ENCODE measurements around the gene TTC39A.
A peak's percentile ranks its signal among the peaks of the same experiment; 100 is the strongest.

The TTC39A gene

GRCh38 chr1:51247499-51247898, 82.9 kb downstream of the TTC39A start:
- DNase-seq (ENCODE audit: low spot score in 2 of 2) = no peak
- in situ Hi-C loops (cut with MboI; ENCODE audit: low sequenced_read_pairs) = no loop called here
- Histone ChIP-seq H3K27me3 (ENCODE audit: low read depth) (no peaks in the 10 kb centered on the region), H3K36me3 (replicated peaks) (no peaks in the 10 kb centered on the region), H3K9me3 (no peaks in the 10 kb centered on the region), H3K4me1 (0 out of 2 replicates have a peak, but pooled peaks cover 2% of the 10 kb centered on the region), H3K4me3 (no peak overlapping the region)

GRCh38 chr1:51247022-51247421, 83.3 kb downstream of the TTC39A start:
- no peak for DNase-seq (ENCODE audit: low spot score in 2 of 2)
- in situ Hi-C loops (cut with MboI; ENCODE audit: low sequenced_read_pairs) = no loop called here
- Histone ChIP-seq H3K4me3 (no peak overlapping the region), H3K36me3 (replicated peaks) (no peaks in the 10 kb centered on the region), H3K9me3 (no peaks in the 10 kb centered on the region), H3K27me3 (ENCODE audit: low read depth) (no peaks in the 10 kb centered on the region), H3K4me1 (0 out of 2 replicates have a peak, but pooled peaks cover 2% of the 10 kb centered on the region)

- H3K4me1 ChIP-seq = peaks cover 10% of the 10 kb centered on the region
- H3K36me3 ChIP-seq (replicated peaks) = no peaks in the 10 kb centered on the region
- H3K4me3 ChIP-seq = no peak overlapping the region
- in situ Hi-C loops (cut with MboI; ENCODE audit: low sequenced_read_pairs) = no loop called here
- H3K9me3 ChIP-seq = no peaks in the 10 kb centered on the region
- H3K27me3 ChIP-seq (ENCODE audit: low read depth) = no peaks in the 10 kb centered on the region
- DNase-seq (ENCODE audit: low spot score in 2 of 2) = no peak
These were observed 87.8 kb downstream of the TTC39A start for GRCh38 chr1:51242546-51242945.

DNA sequence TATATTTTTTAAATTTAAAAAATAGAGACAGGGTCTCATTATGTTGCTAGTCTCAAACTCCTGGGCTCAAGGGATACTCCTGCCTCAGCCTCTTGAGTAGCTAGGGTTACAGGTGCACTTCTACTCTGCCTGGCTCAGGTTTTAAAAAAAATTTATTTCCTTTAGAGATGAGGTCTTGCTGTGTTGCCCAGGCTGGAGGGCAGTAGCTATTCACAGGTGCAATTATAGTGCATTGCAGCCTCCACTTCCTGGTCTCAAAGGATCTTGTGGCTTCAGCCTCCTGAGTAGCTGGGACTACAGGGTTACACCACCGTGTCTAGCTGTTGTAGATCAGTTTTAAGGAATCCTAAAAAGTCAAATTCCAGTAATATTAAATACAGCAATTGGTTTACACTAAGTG, 89.2 kb downstream of the TTC39A start:
- H3K36me3 ChIP-seq (replicated peaks) = no peaks in the 10 kb centered on the region
- no peak overlapping the region for H3K4me3 ChIP-seq
- H3K27me3 ChIP-seq (ENCODE audit: low read depth) = no peaks in the 10 kb centered on the region
- DNase-seq (ENCODE audit: low spot score in 2 of 2) = no peak
- no peaks in the 10 kb centered on the region for H3K9me3 ChIP-seq
- H3K4me1 ChIP-seq = peaks cover 10% of the 10 kb centered on the region
- in situ Hi-C loops (cut with MboI; ENCODE audit: low sequenced_read_pairs) = no loop called here

DNA sequence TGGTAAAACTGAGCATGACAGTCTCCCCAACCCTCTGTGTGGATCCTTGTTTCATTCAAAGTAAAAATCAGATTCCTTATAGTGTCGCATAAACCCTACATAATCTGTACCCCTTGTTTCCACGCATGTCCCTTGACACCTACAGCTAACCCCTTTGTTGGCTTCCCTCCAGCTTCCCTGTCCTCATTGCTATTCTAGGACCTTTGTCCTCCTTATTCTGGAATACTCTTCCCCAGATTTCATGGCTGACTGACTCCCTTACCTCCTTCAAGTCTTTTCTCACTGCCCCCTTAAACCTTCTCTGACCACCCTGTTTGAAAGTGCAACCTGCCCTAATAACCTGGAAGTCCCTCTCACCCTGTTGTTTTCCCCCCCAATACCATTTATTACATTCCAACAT, 90.3 kb downstream of the TTC39A start:
- H3K36me3 ChIP-seq (replicated peaks) = no peaks in the 10 kb centered on the region
- H3K4me3 ChIP-seq = no peak overlapping the region
- no peaks in the 10 kb centered on the region for H3K27me3 ChIP-seq (ENCODE audit: low read depth)
- H3K9me3 ChIP-seq = no peaks in the 10 kb centered on the region
- in situ Hi-C loops (cut with MboI; ENCODE audit: low sequenced_read_pairs) = no loop called here
- H3K4me1 ChIP-seq = peaks cover 16% of the 10 kb centered on the region
- DNase-seq (ENCODE audit: low spot score in 2 of 2) = peak in 1 of 2 experiments; percentile 38

DNA sequence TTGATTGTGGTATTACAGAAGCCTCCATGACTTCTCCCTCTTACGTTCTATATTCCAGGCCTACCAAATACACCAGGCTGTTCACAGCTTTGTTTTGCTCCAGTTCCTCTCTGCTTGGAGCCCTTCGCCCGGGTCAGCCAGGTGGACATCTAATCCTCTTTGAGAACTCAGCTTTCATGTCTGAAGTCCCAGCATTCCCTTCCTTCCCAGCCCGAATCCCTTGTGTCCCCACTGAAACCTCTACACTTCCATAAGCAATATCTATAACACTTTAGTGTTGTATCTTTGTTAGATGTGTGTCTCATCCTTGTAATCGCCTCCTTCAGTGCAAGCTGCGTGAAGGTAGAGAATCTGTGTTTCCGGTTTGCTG, 92.3 kb downstream of the TTC39A start:
- H3K9me3 ChIP-seq = no peaks in the 10 kb centered on the region
- no peaks in the 10 kb centered on the region for H3K36me3 ChIP-seq (replicated peaks)
- no peaks in the 10 kb centered on the region for H3K27me3 ChIP-seq (ENCODE audit: low read depth)
- in situ Hi-C loops (cut with MboI; ENCODE audit: low sequenced_read_pairs) = no loop called here
- H3K4me3 ChIP-seq = peak overlapping the region; percentile 84
- peaks cover 21% of the 10 kb centered on the region for H3K4me1 ChIP-seq
- peak; percentile 44 to 57 for DNase-seq (ENCODE audit: low spot score in 2 of 2)

DNA sequence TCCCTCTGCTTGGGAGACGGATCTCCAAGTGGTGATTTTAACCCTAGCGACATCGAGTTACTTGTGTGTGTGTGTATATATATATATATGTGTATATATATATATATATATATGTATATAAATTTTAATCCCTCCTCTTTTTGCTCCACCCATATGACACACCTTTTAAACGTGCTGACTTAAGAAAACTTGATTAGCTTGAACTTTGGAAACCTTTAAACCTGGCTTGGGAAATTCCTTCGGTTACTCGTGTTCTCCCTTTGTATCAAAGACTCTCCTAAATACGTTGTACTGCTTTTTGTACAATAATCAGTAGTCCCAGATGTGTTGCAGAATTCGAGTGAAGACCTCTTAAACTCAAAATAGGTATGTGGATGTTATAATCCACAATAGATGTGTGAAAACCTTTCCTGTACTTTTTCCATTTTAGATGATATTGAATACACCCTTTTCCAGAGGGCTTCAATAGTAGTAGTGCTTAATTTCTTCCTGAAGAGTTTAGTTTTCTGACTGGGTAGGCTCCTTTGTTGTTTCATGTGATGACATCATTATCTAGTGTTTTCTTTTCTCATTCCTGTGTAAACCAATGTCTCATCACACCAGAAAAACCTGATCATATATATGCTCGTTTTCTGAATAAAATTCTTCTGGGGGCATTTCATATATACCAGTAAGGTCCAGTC, 92.9 kb downstream of the TTC39A start:
- in situ Hi-C loops (cut with MboI; ENCODE audit: low sequenced_read_pairs) = no loop called here
- H3K9me3 ChIP-seq = no peaks in the 10 kb centered on the region
- H3K4me1 ChIP-seq = peaks cover 19% of the 10 kb centered on the region
- H3K27me3 ChIP-seq (ENCODE audit: low read depth) = no peaks in the 10 kb centered on the region
- H3K36me3 ChIP-seq (replicated peaks) = no peaks in the 10 kb centered on the region
- H3K4me3 ChIP-seq = peak overlapping the region; percentile 84
- no peak for DNase-seq (ENCODE audit: low spot score in 2 of 2)
